ENCODE results near the gene MLXIP.
"Not testable (repeated sequence)": the region's sequence is repeated elsewhere in the genome, so short reads cannot be mapped to it uniquely, and the experiment has no call there.

MLXIP gene

GRCh38 chr12:122158700-122159285 lies 80.2 kb downstream of the MLXIP start:
- no peak for DNase-seq

GRCh38 chr12:122159882-122160281 lies 81.3 kb downstream of the MLXIP start:
- no peak for DNase-seq

- DNase-seq = no peak
Measured at GRCh38 chr12:122160761-122161160, 82.2 kb downstream of the MLXIP start.

- no peak for DNase-seq
Measured at GRCh38 chr12:122161682-122162081, 83.1 kb downstream of the MLXIP start.

GRCh38 chr12:122162976-122163375 lies 84.4 kb downstream of the MLXIP start:
- no peak for DNase-seq

GRCh38 chr12:122166422-122167349 lies 88.1 kb downstream of the MLXIP start:
- no peak for DNase-seq

GRCh38 chr12:122167356-122167925 lies 88.9 kb downstream of the MLXIP start:
- no peak for DNase-seq

- DNase-seq = no peak
Measured at GRCh38 chr12:122168492-122168891, 89.9 kb downstream of the MLXIP start.

GRCh38 chr12:122171399-122171798 lies 92.8 kb downstream of the MLXIP start:
- no peak for DNase-seq

- DNase-seq = no peak
Measured at GRCh38 chr12:122172262-122172939, 93.8 kb downstream of the MLXIP start.

- no peak for DNase-seq
Measured at GRCh38 chr12:122174155-122174845, 95.7 kb downstream of the MLXIP start, which contains the start of gene IL31. Gene IL31 (minus strand): TSS chr12:122174221. CDS start chr12:122174172, 49 bp downstream.

GRCh38 chr12:122176473-122176872 lies 97.9 kb downstream of the MLXIP start:
- DNase-seq = not testable (repeated sequence)

- DNase-seq = peak; percentile 80
Measured at GRCh38 chr12:122182887-122183587, 104.5 kb downstream of the MLXIP start, which contains the start of gene LRRC43. Gene LRRC43 (plus strand): TSS chr12:122183123. CDS start chr12:122183145, 22 bp downstream.

- no peak for DNase-seq
Measured at GRCh38 chr12:122183588-122183940, 105.0 kb downstream of the MLXIP start.

- no peak for DNase-seq
Measured at GRCh38 chr12:122184517-122184916, 106.0 kb downstream of the MLXIP start.

- DNase-seq = no peak
Measured at GRCh38 chr12:122185079-122185478, 106.5 kb downstream of the MLXIP start.

- no peak for DNase-seq
Measured at GRCh38 chr12:122185494-122186082, 107.0 kb downstream of the MLXIP start.

- no peak for DNase-seq
Measured at GRCh38 chr12:122187466-122187865, 108.9 kb downstream of the MLXIP start.

GRCh38 chr12:122189626-122190475 lies 111.3 kb downstream of the MLXIP start:
- no peak for DNase-seq
